Stimulated activated naive CD4-positive, alpha-beta T cell (primary cell): ENCODE results near the gene OR51B2.
"Not testable (repeated sequence)": the region's sequence is repeated elsewhere in the genome, so short reads cannot be mapped to it uniquely, and the experiment has no call there.

ENCODE experiments used
- DNase-seq, 6 experiments: peaks; one replicate each; lab custom pipeline; 2025; lab: John Stamatoyannopoulos, UW

OR51B2 gene

GRCh38 chr11:5324197-5324596 is at the start of gene OR51B2:
Gene OR51B2 (minus strand): TSS chr11:5324297. CDS start chr11:5324297, 0 bp downstream.
- DNase-seq = no peak

- DNase-seq = no peak
Observed at GRCh38 chr11:5369789-5370188, 45.7 kb upstream of the OR51B2 start.

GRCh38 chr11:5368502-5369043 is 44.5 kb upstream of the OR51B2 start:
- no peak for DNase-seq

GRCh38 chr11:5367448-5368074 is 43.5 kb upstream of the OR51B2 start:
- DNase-seq = no peak

GRCh38 chr11:5366856-5367255 is 42.8 kb upstream of the OR51B2 start:
- no peak for DNase-seq

- DNase-seq = not testable (repeated sequence)
Observed at GRCh38 chr11:5366365-5366764, 42.3 kb upstream of the OR51B2 start.

- no peak for DNase-seq
Observed at GRCh38 chr11:5364214-5364613, 40.1 kb upstream of the OR51B2 start.

- DNase-seq = no peak
Observed at GRCh38 chr11:5363679-5364078, 39.6 kb upstream of the OR51B2 start.

GRCh38 chr11:5362017-5362625 is 38.0 kb upstream of the OR51B2 start:
- DNase-seq = no peak

GRCh38 chr11:5356031-5356430 is 31.9 kb upstream of the OR51B2 start:
- DNase-seq = not testable (repeated sequence)

GRCh38 chr11:5351208-5351607 is 27.1 kb upstream of the OR51B2 start, which contains the start of gene OR51B6:
Gene OR51B6 (plus strand): TSS chr11:5351508. CDS start chr11:5351508, 0 bp downstream.
- no peak for DNase-seq

GRCh38 chr11:5349550-5349949 is 25.5 kb upstream of the OR51B2 start:
- no peak for DNase-seq

- DNase-seq = no peak
Observed at GRCh38 chr11:5348551-5349194, 24.6 kb upstream of the OR51B2 start.

GRCh38 chr11:5345831-5346230 is 21.7 kb upstream of the OR51B2 start:
- no peak for DNase-seq

- DNase-seq = no peak
Observed at GRCh38 chr11:5343474-5344335, 19.6 kb upstream of the OR51B2 start, which contains the start of gene OR51B5. Gene OR51B5 (minus strand): TSS chr11:5343524. CDS start chr11:5343524, 0 bp downstream.

GRCh38 chr11:5339771-5340322 is 15.8 kb upstream of the OR51B2 start:
- no peak for DNase-seq

- DNase-seq = not testable (repeated sequence)
Observed at GRCh38 chr11:5337253-5337652, 13.2 kb upstream of the OR51B2 start.

- no peak for DNase-seq
Observed at GRCh38 chr11:5336331-5336730, 12.2 kb upstream of the OR51B2 start.

GRCh38 chr11:5335170-5335569 is 11.1 kb upstream of the OR51B2 start:
- DNase-seq = no peak

GRCh38 chr11:5317292-5317691 is 6.8 kb downstream of the OR51B2 start:
- DNase-seq = no peak

GRCh38 chr11:5313326-5314023 is 10.6 kb downstream of the OR51B2 start:
- not testable (repeated sequence) for DNase-seq
